ENCODE measurements around the gene SND1.

The SND1 gene

DNA sequence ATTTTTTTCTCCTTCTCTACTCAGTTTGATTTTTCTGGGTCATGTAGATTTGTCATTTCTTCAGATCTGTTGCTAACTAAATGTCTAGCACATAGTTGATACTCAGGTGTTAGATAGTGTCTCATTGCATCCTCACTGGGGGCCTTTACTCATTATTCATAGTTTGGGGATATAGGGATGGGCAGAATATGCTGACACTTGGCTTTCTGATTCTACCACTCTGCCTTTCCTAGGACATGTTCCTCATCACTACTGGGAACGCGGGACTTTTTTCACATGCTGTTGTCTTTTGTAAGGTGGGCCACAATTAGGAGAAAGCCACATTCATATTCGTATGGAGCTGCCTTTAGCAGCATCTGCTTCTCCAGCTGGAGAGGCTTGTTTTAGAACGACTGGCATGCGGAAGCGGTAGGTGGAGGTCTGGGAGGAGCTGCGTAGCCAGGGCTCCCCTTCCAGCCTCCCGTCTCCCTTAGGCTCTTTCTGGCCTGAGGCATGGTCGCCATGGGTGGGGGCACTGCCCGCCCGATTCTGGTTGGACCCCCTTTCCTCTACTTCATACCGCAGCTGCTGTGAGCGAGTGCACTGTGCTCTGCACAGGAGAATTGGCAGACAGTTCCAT lies 78.8 kb downstream of the SND1 start:
- no peak for DNase-seq (ENCODE audit: low read depth in 2 of 2)

DNA sequence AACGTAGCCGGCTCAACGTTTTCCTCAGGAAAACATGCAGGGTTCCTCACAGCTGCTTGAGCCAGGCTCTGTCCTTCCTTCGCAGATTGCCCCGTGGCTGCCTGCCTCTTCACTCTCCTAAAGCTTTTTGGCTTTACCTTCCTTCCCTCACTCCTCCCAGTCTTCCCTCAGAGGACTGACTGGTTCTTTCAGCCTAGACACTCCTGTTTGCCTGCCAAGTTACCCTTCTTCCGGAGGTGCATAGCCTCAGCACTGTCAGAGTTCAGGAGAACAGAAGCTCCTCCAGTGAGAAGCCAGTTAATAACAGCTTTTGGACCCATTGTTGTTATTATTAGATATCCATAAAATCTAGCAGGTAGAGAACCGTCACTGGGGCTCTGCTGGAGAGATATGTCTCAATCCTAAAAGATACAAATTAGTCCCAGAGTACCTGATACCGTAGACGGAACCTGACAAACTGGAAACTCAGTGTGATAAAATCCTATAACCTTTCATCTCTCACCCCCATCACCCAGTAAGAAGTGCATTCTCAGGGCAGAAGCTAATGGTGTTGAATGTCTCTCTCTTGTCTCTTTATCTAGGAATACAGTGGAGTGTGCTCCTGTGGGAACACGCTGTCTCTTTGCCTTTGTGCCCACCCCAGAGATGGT lies 79.6 kb downstream of the SND1 start:
- DNase-seq (ENCODE audit: low read depth in 2 of 2): no peak

DNA sequence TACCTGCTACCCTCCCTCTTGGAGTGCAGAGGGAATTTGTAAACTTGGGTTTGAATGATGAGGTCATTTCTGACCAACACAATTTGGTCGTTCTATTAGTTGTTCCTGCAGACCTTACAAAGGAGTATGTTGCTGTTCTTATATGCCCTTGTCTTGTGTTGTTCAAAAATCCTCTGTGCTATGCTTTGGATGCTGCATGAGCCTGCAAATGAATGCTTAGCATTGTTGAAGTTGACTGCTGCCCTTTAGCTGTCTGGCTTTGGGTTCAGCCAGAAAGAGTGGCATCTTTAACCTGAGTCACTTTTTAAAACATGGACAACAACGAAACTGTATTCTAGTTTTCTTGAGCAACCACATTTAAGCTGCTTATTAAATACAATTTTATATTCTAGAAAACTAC lies 80.3 kb downstream of the SND1 start:
- no peak for DNase-seq (ENCODE audit: low read depth in 2 of 2)

GRCh38 chr7:127733986-127734385 lies 82.0 kb downstream of the SND1 start:
- no peak for DNase-seq (ENCODE audit: low read depth in 2 of 2)

- DNase-seq (ENCODE audit: low read depth in 2 of 2): no peak
Observed at GRCh38 chr7:127736511-127736910, 84.5 kb downstream of the SND1 start.

GRCh38 chr7:127738859-127739258 lies 86.9 kb downstream of the SND1 start:
- no peak for DNase-seq (ENCODE audit: low read depth in 2 of 2)

DNA sequence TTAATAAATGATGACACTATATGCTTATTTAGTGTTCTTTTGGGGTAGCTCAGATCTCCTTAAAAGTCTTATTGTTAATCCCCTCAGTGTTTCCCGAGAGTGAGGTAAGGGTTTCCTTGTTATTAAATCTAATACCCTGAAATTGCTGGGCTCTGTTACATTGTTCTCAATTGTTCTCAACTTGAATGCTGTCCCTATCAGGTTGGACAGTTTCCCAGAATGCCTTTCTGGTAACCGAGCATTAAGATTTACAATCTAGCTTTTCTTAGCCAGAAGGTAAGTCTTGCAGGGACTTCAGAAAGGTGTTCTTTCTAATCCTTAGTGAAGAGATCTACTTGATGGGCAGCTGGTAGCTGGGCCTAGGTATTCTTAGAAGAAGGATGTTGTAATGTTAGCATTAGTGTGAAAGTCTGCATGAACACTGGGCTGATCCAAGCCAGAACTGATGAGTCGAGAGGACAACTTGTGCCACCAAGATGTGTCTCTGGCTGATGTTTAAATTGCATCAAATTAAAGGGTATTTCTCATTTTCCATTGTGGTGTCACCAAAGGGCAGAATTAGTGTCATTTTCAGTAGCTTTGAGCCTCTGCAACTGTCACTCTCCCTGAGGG lies 89.9 kb downstream of the SND1 start:
- no peak for DNase-seq (ENCODE audit: low read depth in 2 of 2)

- no peak for DNase-seq (ENCODE audit: low read depth in 2 of 2)
Observed at GRCh38 chr7:127745445-127745844, 93.5 kb downstream of the SND1 start.

DNA sequence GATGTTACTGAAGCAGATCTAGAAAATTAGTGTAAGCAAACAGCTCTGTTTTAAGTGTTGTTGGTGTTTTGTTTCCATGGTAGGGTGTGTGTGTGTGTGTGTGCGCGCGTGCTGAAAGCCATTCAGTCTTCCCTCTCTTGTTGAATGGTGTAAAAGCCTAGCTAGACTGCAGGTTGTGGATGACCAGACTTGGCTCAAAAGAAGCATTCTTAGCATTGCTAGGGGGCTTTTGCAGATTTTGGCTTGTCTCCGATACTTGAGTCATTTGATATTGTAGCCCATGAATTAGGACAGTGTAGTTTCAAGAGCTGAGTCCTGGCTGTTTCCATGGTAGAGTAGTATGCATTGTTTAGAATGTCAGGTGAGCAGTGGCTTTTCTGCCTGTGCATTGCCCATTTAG lies 99.1 kb downstream of the SND1 start:
- DNase-seq (ENCODE audit: low read depth in 2 of 2): no peak

- no peak for DNase-seq (ENCODE audit: low read depth in 2 of 2)
Observed at GRCh38 chr7:127751490-127752448, 99.8 kb downstream of the SND1 start.

DNA sequence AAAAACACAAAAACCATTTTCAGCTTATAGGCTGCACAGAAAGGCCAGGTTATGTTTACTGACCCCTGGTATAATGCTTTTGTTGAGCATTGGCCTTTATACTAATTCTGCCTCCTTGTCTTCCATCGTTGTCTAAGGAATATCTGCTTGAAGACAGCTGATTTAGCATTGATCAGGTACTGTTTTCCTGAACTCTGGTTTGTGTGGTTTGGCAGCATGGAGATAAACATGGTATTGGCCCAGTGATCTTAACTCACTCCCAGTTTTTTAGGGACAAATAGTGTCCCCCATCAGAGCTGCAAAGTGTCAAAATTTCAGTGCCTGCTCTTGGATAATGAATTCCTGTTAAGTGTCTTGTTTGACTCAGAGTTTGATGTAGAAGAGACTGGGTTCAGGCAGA lies 100.8 kb downstream of the SND1 start:
- no peak for DNase-seq (ENCODE audit: low read depth in 2 of 2)

GRCh38 chr7:127754457-127754856 lies 102.5 kb downstream of the SND1 start:
- DNase-seq (ENCODE audit: low read depth in 2 of 2): no peak

GRCh38 chr7:127755521-127755920 lies 103.5 kb downstream of the SND1 start:
- DNase-seq (ENCODE audit: low read depth in 2 of 2): no peak

GRCh38 chr7:127755965-127756364 lies 104.0 kb downstream of the SND1 start:
- DNase-seq (ENCODE audit: low read depth in 2 of 2): no peak

DNA sequence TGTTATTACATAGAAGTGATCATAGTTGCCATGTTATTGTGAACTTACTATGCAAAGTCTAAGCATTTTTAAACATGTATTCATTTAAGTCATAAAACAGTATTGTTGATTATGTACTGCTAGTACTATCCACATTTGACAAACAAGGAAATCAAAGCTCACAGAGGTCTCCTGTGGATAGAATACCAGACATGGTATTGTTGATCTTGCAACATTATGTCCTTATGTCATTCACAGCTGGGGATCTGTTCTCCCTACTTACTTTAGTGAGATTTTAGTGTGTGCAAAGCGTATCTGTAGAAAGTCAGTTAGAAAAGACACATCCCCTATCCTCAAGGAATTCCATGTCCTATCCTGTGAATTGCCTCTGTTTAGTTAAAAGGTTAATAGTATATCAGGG lies 106.1 kb downstream of the SND1 start:
- no peak for DNase-seq (ENCODE audit: low read depth in 2 of 2)

DNA sequence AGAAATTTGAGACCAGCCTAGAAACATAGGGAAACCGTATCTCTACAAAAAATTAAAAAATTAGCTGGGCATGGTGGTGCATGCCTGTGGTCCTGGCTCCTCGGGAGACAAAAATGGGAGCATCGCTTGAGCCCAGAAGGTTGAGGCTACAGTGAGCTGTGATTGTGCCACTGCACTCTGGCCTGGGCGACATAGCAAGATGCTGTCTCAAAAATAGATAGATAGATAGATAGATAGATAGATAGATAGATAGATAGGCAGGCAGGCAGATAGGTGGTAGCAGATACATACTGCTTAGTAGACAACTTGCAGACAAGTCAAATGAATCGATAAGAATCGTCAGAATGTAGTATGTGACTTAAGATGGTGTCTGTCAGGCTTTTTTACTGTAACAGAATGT lies 106.9 kb downstream of the SND1 start:
- no peak for DNase-seq (ENCODE audit: low read depth in 2 of 2)

- no peak for DNase-seq (ENCODE audit: low read depth in 2 of 2)
Observed at GRCh38 chr7:127759945-127760421, 108.0 kb downstream of the SND1 start.

- no peak for DNase-seq (ENCODE audit: low read depth in 2 of 2)
Observed at GRCh38 chr7:127760436-127761031, 108.5 kb downstream of the SND1 start.

DNA sequence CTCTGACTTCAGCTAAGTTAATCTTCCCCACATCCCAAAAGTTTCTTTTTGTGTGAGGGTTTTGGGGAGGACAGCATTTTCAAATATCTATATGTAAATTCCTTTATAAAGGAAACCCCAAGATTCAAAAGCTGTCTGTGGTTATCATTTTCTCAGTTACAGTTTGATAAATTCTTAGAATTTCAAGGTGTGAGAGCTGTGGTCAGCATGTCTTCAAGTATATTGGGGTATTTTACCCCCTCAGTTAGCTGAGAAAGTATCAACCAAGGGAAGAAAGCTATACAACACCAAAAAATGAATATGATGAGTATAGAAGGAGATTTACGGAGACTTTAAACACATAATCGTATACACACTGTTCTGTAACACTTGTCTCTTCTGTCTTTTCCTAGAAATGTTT lies 109.2 kb downstream of the SND1 start:
- no peak for DNase-seq (ENCODE audit: low read depth in 2 of 2)

DNA sequence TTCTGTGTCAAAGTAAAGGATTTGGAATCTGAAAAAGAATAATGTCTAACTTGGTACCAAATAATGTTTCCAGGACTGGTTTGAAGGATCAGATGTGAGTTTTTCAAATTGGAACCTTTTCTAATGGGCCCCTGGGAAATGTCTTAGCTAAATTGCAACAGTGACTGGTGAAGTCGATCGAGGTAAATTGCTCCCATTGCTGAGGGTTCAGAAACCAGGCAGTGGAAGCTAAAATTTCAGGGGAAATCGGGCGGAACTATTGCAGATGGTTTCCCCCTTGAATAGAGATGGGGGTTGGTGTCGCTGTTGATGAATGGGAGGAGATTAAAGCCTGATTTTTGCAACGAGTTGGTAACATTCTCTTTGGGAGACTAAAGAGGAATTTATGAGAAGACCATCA lies 112.7 kb downstream of the SND1 start:
- DNase-seq (ENCODE audit: low read depth in 2 of 2): no peak

GRCh38 chr7:127765150-127765549 lies 113.2 kb downstream of the SND1 start:
- DNase-seq (ENCODE audit: low read depth in 2 of 2): no peak

All from activated CD8-positive, alpha-beta memory T cell treated with anti-CD3 and anti-CD28 coated beads for 4 hours (primary cell).